Loucy (cell line): ENCODE data around the gene CHN1.

Source experiments
- H2AFZ ChIP-seq: fragments of 200-600 bp; sonication (generic); 2 replicates; pipeline ENCODE4 v1.6.0; 2016; ENCODE audit warnings: antibody characterized with exemption, mild to moderate bottlenecking, low read length, moderate library complexity
- H3F3A ChIP-seq: fragments of 200-600 bp; 2 replicates; pipeline ENCODE4 v1.6.0; 2016; ENCODE audit warnings: antibody characterized with exemption, low read depth, mild to moderate bottlenecking
- H3K27me3 ChIP-seq: fragments of 200-600 bp; sonication (generic); 2 replicates; pipeline ENCODE4 v1.6.1; 2014; ENCODE audit warnings: low read length, mild to moderate bottlenecking; ENCODE audit not compliant: insufficient read depth, poor library complexity, severe bottlenecking
- H3K36me3 ChIP-seq: fragments of 200-600 bp; sonication (generic); 2 replicates; pipeline ENCODE4 v1.6.1; 2016; ENCODE audit warnings: low read length; ENCODE audit not compliant: insufficient read depth
- H3K4me1 ChIP-seq: fragments of 200-600 bp; sonication (generic); 2 replicates; pipeline ENCODE4 v1.5.1; 2014; ENCODE audit warnings: low read length, mild to moderate bottlenecking; ENCODE audit not compliant: insufficient read depth, poor library complexity, severe bottlenecking
- H3K4me2 ChIP-seq: fragments of 200-600 bp; sonication (generic); 2 replicates; pipeline ENCODE4 v1.6.0; 2014; ENCODE audit warnings: antibody characterized with exemption, low read length, low read depth, mild to moderate bottlenecking; ENCODE audit not compliant: poor library complexity, severe bottlenecking
- H3K4me3 ChIP-seq: fragments of 200-600 bp; sonication (generic); 2 replicates; pipeline ENCODE4 v1.5.1; 2014; ENCODE audit warnings: low read length, mild to moderate bottlenecking, mixed read lengths; ENCODE audit not compliant: poor library complexity, severe bottlenecking
- H3K79me2 ChIP-seq: fragments of 200-600 bp; sonication (generic); 2 replicates; pipeline ENCODE4 v1.6.1; 2014; ENCODE audit warnings: low read length; ENCODE audit not compliant: insufficient read depth
- H3K9ac ChIP-seq: fragments of 200-600 bp; sonication (generic); 2 replicates; pipeline ENCODE4 v1.6.0; 2014; ENCODE audit warnings: mild to moderate bottlenecking, low read depth, low read length, moderate library complexity; ENCODE audit not compliant: poor library complexity, severe bottlenecking
- H3K9me2 ChIP-seq: fragments of 200-600 bp; sonication (generic); replicated peaks from 2 replicates; pipeline ENCODE4 v1.6.1; 2016; ENCODE audit warnings: low read depth, low read length, mixed read lengths
- H3K9me3 ChIP-seq: fragments of 200-600 bp; sonication (generic); 2 replicates; pipeline ENCODE4 v1.6.1; 2014; ENCODE audit warnings: mild to moderate bottlenecking, antibody characterized with exemption, low read length, low read depth; ENCODE audit not compliant: insufficient read depth
- H4K20me1 ChIP-seq: fragments of 200-600 bp; sonication (generic); 2 replicates; pipeline ENCODE4 v1.6.0; 2014; ENCODE audit warnings: antibody characterized with exemption, low read length, mild to moderate bottlenecking; ENCODE audit not compliant: insufficient read depth, poor library complexity, severe bottlenecking
- CTCF ChIP-seq: fragments of 200-600 bp; sonication (generic); conservative IDR thresholded peaks from 2 replicates; pipeline ENCODE4 v1.5.1; 2014; ENCODE audit warnings: mild to moderate bottlenecking, antibody characterized with exemption, low read length
- EZH2phosphoT487 ChIP-seq: fragments of 200-600 bp; IDR thresholded peaks from 2 replicates; pipeline ENCODE4 v1.6.1; 2018; ENCODE audit warnings: antibody characterized with exemption, mild to moderate bottlenecking, moderate library complexity, borderline replicate concordance

Gene CHN1

GRCh38 chr2:174888146-174888545, 117.0 kb downstream of the CHN1 start:
- no peak overlapping the region for H3K4me3 ChIP-seq
- H2AFZ ChIP-seq, result no peak overlapping the region; the same call in 1 of the 2 replicates
- H3K9me2 ChIP-seq, result no peaks in the 10 kb centered on the region
- no peak overlapping the region for H3K9ac ChIP-seq
- H3K36me3 ChIP-seq, result no peaks in the 10 kb centered on the region
- H3K4me1 ChIP-seq, result no peaks in the 10 kb centered on the region
- no peaks in the 10 kb centered on the region for H4K20me1 ChIP-seq
- no peak overlapping the region for H3K4me2 ChIP-seq
- TF ChIP-seq EZH2phosphoT487 (no peak), CTCF (no peak)
- no peaks in the 10 kb centered on the region for H3K27me3 ChIP-seq
- no peaks in the 10 kb centered on the region for H3F3A ChIP-seq
- no peaks in the 10 kb centered on the region for H3K79me2 ChIP-seq
- no peaks in the 10 kb centered on the region for H3K9me3 ChIP-seq

GRCh38 chr2:174882416-174882815, 122.8 kb downstream of the CHN1 start:
- Histone ChIP-seq H4K20me1 (no peaks in the 10 kb centered on the region), H3K4me3 (no peak overlapping the region), H2AFZ (no peak overlapping the region), H3F3A (no peaks in the 10 kb centered on the region), H3K4me1 (no peaks in the 10 kb centered on the region), H3K36me3 (no peaks in the 10 kb centered on the region), H3K9me3 (no peaks in the 10 kb centered on the region), H3K27me3 (no peaks in the 10 kb centered on the region), H3K4me2 (no peak overlapping the region), H3K9me2 (no peaks in the 10 kb centered on the region), H3K9ac (no peak overlapping the region), H3K79me2 (no peaks in the 10 kb centered on the region)
- no peak for TF ChIP-seq CTCF

- H4K20me1 ChIP-seq, result no peaks in the 10 kb centered on the region
- H3F3A ChIP-seq, result no peaks in the 10 kb centered on the region
- H3K36me3 ChIP-seq, result no peaks in the 10 kb centered on the region
- H3K4me1 ChIP-seq, result no peaks in the 10 kb centered on the region
- no peaks in the 10 kb centered on the region for H3K27me3 ChIP-seq
- H3K4me2 ChIP-seq, result no peak overlapping the region
- H3K9ac ChIP-seq, result no peak overlapping the region
- TF ChIP-seq CTCF (no peak), EZH2phosphoT487 (no peak)
- no peaks in the 10 kb centered on the region for H3K9me3 ChIP-seq
- no peak overlapping the region for H3K4me3 ChIP-seq
- H3K79me2 ChIP-seq, result no peaks in the 10 kb centered on the region
- H3K9me2 ChIP-seq, result no peaks in the 10 kb centered on the region
- H2AFZ ChIP-seq, result no peak overlapping the region
Measured at GRCh38 chr2:174881678-174882077, 123.5 kb downstream of the CHN1 start.
